D721Med (cell line): ENCODE results near the gene P2RX2.

Experiments used
- DNase-seq: peaks from one replicate; pipeline ENCODE4 v3.0.0; 2011; ENCODE audit warnings: low spot score; ENCODE audit not compliant: insufficient read length
- FAIRE-seq: peaks from 2 replicates; lab custom pipeline; 2011; peaks lifted over from hg19 to GRCh38; lab: Jason Lieb, UNC
- TF ChIP-seq, protein P1 (sequence below): IDR thresholded peaks from 2 replicates; pipeline ENCODE4 v1.5.1; 2012; ENCODE audit warnings: mild to moderate bottlenecking, control low read depth; ENCODE audit not compliant: insufficient read depth; ENCODE audit errors: missing control alignments

Gene P2RX2

DNA sequence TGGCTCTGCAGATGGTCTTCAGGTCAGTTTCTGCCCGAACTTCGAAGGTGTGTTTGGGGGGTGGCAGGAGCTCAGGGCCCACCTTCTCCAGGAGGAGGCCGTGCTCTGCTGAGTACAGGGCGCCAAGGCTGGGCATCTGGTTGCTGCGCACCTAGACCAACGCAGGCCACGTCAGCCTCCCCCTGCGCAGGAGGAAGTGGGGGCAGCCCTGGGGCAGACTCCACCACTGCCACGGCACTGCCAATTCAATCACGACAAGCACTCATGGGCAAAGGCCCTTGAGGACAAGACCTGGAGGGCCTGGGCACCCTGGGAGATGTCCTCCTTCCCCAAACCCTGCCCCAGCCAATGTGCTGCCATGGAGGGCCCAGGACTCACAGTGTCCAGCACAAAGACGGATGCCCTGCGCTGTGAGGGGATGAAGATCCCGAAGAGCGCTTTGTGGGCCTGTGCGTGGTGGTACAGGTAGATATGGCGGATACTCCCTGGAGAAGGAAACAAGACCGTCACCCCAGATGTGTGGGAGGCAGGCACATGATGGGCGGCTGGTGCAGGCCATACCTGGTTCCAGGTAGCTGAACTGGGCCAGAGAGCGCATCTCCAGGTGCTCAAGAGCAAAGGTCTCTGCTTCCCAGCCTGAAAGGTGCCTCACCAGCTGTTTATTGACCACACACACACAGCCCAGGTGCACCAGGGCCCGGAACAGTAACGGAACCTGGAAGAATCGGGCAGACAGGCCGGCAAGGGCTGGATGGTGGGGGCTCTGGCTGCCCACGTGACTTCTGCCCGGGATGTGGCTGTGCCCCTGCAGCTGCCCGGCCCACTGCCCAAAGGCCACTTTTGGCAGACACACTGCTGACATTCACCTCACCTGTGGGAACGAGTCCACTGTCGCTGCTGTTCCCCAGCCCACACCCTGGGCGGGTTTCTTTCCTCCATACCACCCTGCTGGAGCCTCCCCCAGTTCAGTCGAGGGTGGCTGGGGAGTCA lies 24.6 kb downstream of the P2RX2 start:
- DNase-seq (no peak), FAIRE-seq (no peak)
- TF ChIP-seq, protein P1, sequence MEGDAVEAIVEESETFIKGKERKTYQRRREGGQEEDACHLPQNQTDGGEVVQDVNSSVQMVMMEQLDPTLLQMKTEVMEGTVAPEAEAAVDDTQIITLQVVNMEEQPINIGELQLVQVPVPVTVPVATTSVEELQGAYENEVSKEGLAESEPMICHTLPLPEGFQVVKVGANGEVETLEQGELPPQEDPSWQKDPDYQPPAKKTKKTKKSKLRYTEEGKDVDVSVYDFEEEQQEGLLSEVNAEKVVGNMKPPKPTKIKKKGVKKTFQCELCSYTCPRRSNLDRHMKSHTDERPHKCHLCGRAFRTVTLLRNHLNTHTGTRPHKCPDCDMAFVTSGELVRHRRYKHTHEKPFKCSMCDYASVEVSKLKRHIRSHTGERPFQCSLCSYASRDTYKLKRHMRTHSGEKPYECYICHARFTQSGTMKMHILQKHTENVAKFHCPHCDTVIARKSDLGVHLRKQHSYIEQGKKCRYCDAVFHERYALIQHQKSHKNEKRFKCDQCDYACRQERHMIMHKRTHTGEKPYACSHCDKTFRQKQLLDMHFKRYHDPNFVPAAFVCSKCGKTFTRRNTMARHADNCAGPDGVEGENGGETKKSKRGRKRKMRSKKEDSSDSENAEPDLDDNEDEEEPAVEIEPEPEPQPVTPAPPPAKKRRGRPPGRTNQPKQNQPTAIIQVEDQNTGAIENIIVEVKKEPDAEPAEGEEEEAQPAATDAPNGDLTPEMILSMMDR = no peak

DNA sequence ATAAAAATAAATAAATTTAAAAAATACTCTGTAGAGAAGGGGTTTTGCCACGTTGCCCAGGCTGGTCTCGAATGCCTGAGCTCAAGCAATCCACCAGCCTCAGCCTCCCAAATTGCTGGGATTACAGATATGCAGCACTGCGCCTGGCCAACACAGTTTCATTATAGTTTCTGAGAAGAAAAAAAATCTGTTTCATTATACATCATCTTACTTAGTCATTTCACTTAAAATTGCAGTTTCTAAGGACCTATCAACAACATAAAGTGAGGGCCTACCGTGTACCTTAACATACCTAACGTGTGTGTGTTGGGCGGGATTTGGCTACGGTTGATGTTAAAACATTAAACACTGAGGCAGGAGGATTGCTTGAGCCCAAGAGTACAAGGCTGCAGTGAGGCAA lies 28.3 kb downstream of the P2RX2 start:
- FAIRE-seq (no peak), DNase-seq (no peak)
- TF ChIP-seq, protein P1 = no peak

DNA sequence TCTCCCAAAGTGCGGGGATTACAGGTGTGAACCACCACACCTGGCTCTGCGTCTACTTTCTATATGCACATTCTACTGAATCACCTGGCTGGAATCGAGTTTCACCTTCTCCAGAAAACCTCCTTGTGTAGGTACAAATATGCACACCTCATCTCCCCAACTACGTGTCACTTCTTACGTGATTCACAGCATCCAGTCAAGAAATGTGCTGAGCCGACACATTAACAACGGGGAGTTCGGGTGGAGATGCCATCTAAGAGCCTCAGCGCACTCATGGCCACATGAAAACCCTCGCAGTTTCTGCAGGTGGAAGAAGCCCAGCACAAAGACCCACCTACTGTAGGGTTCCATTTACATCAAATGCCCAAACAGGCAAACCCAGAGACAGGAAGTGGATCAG lies 29.3 kb downstream of the P2RX2 start:
- TF ChIP-seq, protein P1 = no peak
- FAIRE-seq (no peak), DNase-seq (no peak)

DNA sequence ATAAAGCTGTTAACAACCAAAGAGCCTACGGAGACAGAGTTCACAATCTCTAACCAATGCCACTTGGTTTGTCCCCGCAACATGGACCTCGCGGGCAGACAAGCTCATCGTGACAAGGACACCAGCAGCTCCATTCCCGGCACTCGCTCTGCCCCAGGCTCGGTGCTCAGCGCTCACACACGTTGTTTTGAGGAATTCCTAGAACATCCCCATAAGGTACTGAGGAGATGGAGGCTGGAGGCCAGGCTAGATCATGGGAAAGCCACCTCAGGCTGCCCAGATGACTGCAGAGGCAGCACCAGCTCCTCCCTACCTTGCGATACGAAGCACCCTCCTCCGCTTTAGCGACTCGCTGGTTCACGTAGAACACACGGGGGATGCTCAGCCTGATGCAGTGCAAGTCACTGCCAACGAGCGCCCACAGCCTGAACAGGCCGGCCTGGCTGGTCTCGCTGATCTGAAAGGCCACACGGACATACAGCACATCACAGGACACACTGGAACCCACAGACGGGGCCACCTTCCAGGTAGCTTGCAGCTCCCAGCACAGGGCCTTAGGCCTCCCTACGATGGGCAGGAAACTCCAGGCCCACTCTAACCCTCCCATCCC lies 30.1 kb downstream of the P2RX2 start:
- DNase-seq (no peak), FAIRE-seq (no peak)
- TF ChIP-seq, protein P1 = no peak

DNA sequence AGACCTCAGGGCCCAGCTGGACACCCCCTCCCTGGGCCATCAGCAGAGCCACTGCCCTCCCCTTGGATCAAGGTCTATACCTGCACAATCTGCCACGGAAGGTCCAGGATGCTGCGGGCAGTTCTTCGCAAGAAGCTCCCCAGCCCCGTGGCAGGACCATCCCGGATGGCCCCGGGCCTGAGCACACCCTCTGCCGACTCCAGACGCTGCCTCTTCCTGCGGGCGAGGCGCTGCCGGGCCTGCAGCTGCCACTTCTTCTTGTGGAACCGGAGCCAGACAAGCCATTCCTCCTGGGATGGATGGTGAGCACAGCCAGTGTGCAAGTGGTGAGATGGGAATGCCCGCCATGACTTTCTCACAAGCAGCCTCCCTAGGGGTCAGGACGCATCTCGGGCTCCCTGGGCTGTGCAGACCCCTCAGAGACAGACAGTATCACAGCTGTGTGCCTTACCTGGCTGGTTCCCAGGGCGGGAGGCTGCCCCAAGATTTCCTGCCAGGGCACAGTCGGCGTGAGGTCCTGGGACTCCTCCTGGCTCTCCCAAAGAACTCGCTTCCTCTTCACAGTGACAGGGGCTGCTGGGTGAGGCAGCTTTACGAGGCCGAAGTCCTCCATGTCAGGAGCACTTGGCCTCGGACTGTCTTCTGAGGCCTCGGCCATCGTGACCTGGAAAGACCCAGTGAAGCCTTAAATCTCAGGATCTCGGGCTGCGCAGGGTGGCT lies 30.8 kb downstream of the P2RX2 start:
- FAIRE-seq = no peak
- DNase-seq = no peak
- TF ChIP-seq, protein P1 = no peak

DNA sequence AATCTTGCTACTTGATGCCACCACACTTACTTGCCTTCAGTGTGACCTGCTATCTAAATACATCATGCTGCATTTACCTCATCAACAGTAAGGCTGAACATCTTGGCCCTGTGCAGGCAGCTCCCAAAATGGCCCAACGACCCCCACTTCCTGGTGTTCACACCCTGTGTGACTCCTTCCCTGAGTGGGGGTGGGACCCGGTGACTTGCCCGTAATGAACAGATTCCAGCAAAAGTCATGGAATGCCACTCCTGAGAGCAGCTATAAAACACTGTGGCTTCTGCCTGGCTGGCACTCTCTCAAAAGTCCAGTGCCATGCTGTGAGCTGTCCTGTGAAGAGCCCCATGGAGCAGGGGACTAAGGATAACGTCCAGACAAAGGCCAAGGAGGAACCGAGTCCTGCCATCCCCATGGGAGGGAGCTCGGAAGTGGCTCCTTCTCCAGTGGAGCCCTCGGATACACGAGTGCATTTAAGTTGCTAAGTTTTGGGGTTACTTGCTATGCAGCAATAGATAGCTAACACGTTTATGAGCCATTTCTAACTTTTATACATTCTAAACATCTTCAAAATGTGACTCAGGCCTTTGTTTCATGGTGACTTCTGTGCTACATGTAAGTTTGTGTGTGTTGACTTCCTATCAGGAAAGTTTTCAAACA lies 33.0 kb downstream of the P2RX2 start:
- no peak for DNase-seq
- FAIRE-seq = no peak
- TF ChIP-seq, protein P1 = no peak
